PC-9 (cell line): Measurements from ENCODE around the gene INO80C. TPM values are rescaled to one million over a fixed set of nuclear protein-coding genes. Genes with fewer than 3 reads are reported as not detected.

Source experiments
- BruUV-seq: library from RNA; stranded (reverse); fragments of 400-500 nt; replicated peaks from 2 replicates; lab custom pipeline; 2021; lab: Mats Ljungman, UMichigan
- CTCF ChIA-PET: fragments of 300-600 bp; sonication (Branson Sonifier 250); formaldehyde crosslinking; loops from one replicate; lab custom pipeline; 2022; ENCODE audit warnings: antibody characterized with exemption; lab: Charles Lee
- POLR2A ChIA-PET: fragments of 300-600 bp; sonication (Branson Sonifier 250); formaldehyde crosslinking; loops from one replicate; lab custom pipeline; 2022; ENCODE audit warnings: antibody characterized with exemption; ENCODE audit not compliant: unreplicated experiment; lab: Charles Lee
- DNase-seq, 2 experiments: peaks; one replicate each; pipeline versions ENCODE4 v3.0.0 to v3.0.0-alpha.2; 2015 to 2022; ENCODE audit warnings: mixed read lengths in 1 of 2
- H2AFZ ChIP-seq: fragments of 200-600 bp; sonication (generic); 2 replicates; pipeline ENCODE4 v1.8.1; 2017; ENCODE audit warnings: antibody characterized with exemption
- H3F3A ChIP-seq: fragments of 200-600 bp; sonication (generic); 2 replicates; pipeline ENCODE4 v1.8.1; 2017; ENCODE audit warnings: antibody characterized with exemption, mild to moderate bottlenecking, low read depth; ENCODE audit not compliant: insufficient read depth
- H3K27ac ChIP-seq: fragments of 200-600 bp; sonication (generic); 2 replicates; pipeline ENCODE4 v1.6.1; 2016; ENCODE audit warnings: mixed run types
- H3K27me3 ChIP-seq: fragments of 200-600 bp; sonication (generic); 2 replicates; pipeline ENCODE4 v1.6.1; 2016; ENCODE audit warnings: low read depth, mixed run types; ENCODE audit not compliant: insufficient read depth
- H3K36me3 ChIP-seq: fragments of 200-600 bp; sonication (generic); 2 replicates; pipeline ENCODE4 v1.6.1; 2016; ENCODE audit warnings: low read depth, mixed run types
- H3K4me1 ChIP-seq: fragments of 200-600 bp; sonication (generic); replicated peaks from 2 replicates; pipeline ENCODE4 v1.6.1; 2016; ENCODE audit warnings: mixed run types; ENCODE audit not compliant: insufficient read depth
- H3K4me2 ChIP-seq: fragments of 200-600 bp; sonication (generic); 2 replicates; pipeline ENCODE4 v1.6.1; 2017; ENCODE audit warnings: mixed run types
- H3K4me3 ChIP-seq: fragments of 200-600 bp; sonication (generic); 2 replicates; pipeline ENCODE4 v1.6.1; 2016; ENCODE audit warnings: mixed run types
- H3K79me2 ChIP-seq: fragments of 200-600 bp; sonication (generic); 2 replicates; pipeline ENCODE4 v1.6.1; 2017; ENCODE audit warnings: low read depth, mixed run types
- H3K9me2 ChIP-seq: fragments of 200-600 bp; sonication (generic); 2 replicates; pipeline ENCODE4 v1.8.1; 2017; ENCODE audit warnings: mild to moderate bottlenecking; ENCODE audit not compliant: insufficient read depth
- H3K9me3 ChIP-seq: fragments of 200-600 bp; sonication (generic); 2 replicates; pipeline ENCODE4 v1.8.1; 2016; ENCODE audit warnings: low read depth; ENCODE audit not compliant: insufficient read depth
- H4K20me1 ChIP-seq: fragments of 200-600 bp; sonication (generic); 2 replicates; pipeline ENCODE4 v1.8.1; 2017; ENCODE audit not compliant: insufficient read depth
- EZH2 ChIP-seq: fragments of 200-600 bp; sonication (generic); IDR thresholded peaks from 2 replicates; pipeline ENCODE4 v1.8.0; 2017; ENCODE audit warnings: antibody characterized with exemption, low read depth
- intact Hi-C: fragments of 100-400 bp; cut with micrococcal nuclease; formaldehyde crosslinking; loops from one replicate; pipeline ENCODE4 v1.10.0; 2022; ENCODE audit not compliant: unreplicated experiment
- total RNA-seq: library from RNA; stranded (reverse); gene quantifications from 2 replicates; pipeline ENCODE4 v1.2.3, GENCODE V29; 2021
- TF ChIP-seq, protein P1 (sequence below): fragments of 200-600 bp; sonication (generic); conservative IDR thresholded peaks from 2 replicates; pipeline ENCODE4 v1.6.1; 2017; ENCODE audit warnings: mixed run types, antibody characterized with exemption, mild to moderate bottlenecking, moderate library complexity

Gene INO80C
- total RNA-seq, 1 experiment from 2014 or later = 29.5 TPM

DNA sequence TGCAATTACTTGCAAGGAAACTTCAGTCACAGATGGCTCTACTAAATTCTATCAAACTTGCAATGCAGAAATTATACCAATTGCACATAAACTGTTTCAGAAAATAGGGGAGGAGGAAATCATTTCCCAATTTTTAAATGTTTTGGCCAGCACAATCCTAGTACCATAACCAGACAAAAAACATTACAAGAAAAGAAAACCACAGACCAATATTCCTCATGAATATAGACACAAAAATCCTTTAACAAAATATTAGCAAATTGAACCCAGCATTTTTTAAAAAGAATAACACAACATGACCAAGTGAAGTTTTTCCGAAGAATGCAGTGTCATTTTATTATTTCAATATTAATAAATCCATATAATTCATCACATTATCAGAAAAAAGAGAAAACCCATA is 45.8 kb downstream of the INO80C start:
- H3K4me1 ChIP-seq = peaks cover 14% of the 10 kb centered on the region
- H3K9me3 ChIP-seq = no peaks in the 10 kb centered on the region
- H3K27ac ChIP-seq = no peak overlapping the region
- intact Hi-C loops = no loop called here
- H3F3A ChIP-seq = peaks cover 9% of the 10 kb centered on the region; the same call in 1 of the 2 replicates
- no peak for DNase-seq
- H3K4me2 ChIP-seq = no peak overlapping the region
- no peaks in the 10 kb centered on the region for H3K9me2 ChIP-seq
- CTCF ChIA-PET = no interaction called here
- no peaks in the 10 kb centered on the region for H3K36me3 ChIP-seq
- TF ChIP-seq, protein P1, sequence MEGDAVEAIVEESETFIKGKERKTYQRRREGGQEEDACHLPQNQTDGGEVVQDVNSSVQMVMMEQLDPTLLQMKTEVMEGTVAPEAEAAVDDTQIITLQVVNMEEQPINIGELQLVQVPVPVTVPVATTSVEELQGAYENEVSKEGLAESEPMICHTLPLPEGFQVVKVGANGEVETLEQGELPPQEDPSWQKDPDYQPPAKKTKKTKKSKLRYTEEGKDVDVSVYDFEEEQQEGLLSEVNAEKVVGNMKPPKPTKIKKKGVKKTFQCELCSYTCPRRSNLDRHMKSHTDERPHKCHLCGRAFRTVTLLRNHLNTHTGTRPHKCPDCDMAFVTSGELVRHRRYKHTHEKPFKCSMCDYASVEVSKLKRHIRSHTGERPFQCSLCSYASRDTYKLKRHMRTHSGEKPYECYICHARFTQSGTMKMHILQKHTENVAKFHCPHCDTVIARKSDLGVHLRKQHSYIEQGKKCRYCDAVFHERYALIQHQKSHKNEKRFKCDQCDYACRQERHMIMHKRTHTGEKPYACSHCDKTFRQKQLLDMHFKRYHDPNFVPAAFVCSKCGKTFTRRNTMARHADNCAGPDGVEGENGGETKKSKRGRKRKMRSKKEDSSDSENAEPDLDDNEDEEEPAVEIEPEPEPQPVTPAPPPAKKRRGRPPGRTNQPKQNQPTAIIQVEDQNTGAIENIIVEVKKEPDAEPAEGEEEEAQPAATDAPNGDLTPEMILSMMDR = no peak
- TF ChIP-seq EZH2 = no peak
- H4K20me1 ChIP-seq = no peaks in the 10 kb centered on the region
- no peaks in the 10 kb centered on the region for H3K27me3 ChIP-seq
- no peak overlapping the region for H2AFZ ChIP-seq
- BruUV-seq = no TSS peak
- POLR2A ChIA-PET = no interaction called here
- no peak overlapping the region for H3K4me3 ChIP-seq
- H3K79me2 ChIP-seq = no peaks in the 10 kb centered on the region

DNA sequence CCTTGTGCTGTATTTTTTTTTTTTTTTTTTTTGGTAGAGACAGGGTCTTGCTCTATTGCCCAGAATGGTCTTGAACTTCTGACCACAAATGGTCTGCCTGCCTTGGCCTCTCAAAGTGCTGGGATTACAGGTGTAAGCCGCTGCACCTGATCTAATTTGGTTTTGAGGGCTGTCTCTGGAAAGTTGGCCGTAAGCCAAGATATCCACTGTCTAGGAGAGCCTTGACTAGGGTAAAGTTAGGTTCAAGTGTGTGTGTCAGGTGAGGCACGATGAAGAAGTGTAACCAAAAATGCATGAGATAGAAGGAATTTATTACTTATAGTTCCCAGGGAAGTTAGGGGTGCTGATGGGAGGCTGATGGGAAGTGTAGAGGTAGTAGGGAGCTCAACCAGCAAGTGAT is 46.7 kb downstream of the INO80C start:
- Histone ChIP-seq H3K36me3 (no peaks in the 10 kb centered on the region), H2AFZ (no peak overlapping the region), H3F3A (peaks cover under 1% of the 10 kb centered on the region; the same call in 1 of the 2 replicates), H3K9me2 (no peaks in the 10 kb centered on the region), H4K20me1 (no peaks in the 10 kb centered on the region), H3K27ac (no peak overlapping the region), H3K4me2 (no peak overlapping the region), H3K4me1 (peaks cover 5% of the 10 kb centered on the region), H3K9me3 (no peaks in the 10 kb centered on the region), H3K4me3 (no peak overlapping the region), H3K79me2 (no peaks in the 10 kb centered on the region), H3K27me3 (no peaks in the 10 kb centered on the region)
- no peak for DNase-seq
- intact Hi-C loops = no loop called here
- ChIA-PET CTCF (no interaction called here), POLR2A (no interaction called here)
- TF ChIP-seq EZH2 = no peak
- TF ChIP-seq, protein P1 = no peak
- no TSS peak for BruUV-seq

DNA sequence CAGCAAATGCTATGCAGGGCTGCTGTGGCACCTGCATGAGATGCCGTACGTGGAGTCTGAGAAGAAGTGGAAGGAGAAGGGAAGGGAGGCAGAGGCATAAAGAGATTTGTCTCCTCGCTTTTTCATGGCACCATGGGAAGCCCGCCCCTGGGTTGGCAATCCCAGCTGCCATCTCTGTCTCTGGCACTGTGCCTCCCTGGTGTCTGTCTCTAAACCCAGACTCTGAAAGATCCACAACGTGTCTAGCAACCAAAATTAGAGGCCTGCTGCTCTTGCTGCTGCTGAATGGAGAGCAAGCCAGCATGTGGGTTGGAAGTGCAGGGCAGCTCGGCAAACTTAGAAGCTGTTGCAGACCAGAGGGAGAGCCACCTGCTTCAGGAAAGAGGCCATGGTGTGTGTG is 53.1 kb downstream of the INO80C start:
- CTCF ChIA-PET = no interaction called here
- Histone ChIP-seq H3K9me2 (no peaks in the 10 kb centered on the region), H3K27me3 (no peaks in the 10 kb centered on the region), H3F3A (no peaks in the 10 kb centered on the region), H4K20me1 (no peaks in the 10 kb centered on the region), H3K9me3 (no peaks in the 10 kb centered on the region), H3K4me2 (no peak overlapping the region), H3K36me3 (no peaks in the 10 kb centered on the region), H3K79me2 (no peaks in the 10 kb centered on the region), H3K4me3 (no peak overlapping the region), H2AFZ (no peak overlapping the region), H3K27ac (no peak overlapping the region), H3K4me1 (no peaks in the 10 kb centered on the region)
- intact Hi-C loops = no loop called here
- no peak for TF ChIP-seq EZH2
- TF ChIP-seq, protein P1 = no peak
- POLR2A ChIA-PET = no interaction called here
- BruUV-seq = no TSS peak
- no peak for DNase-seq
